Stomach (tissue), 9 donors: ENCODE results near the gene INO80. TPM values are rescaled to one million over a fixed set of nuclear protein-coding genes. Genes with fewer than 3 reads are reported as not detected.

Experiments
- DNase-seq, 2 donors: peaks; one replicate each; pipeline versions ENCODE4 v3.0.0 to v3.0.0-alpha.2; 2013 to 2019
- H3K27ac ChIP-seq, 5 donors: fragments of 200-600 bp in 4 of 5; sonication (generic) in 4 of 5; one replicate each; pipeline ENCODE4 v1.5.1; 2013 to 2019; ENCODE audit warnings: mild to moderate bottlenecking in 1 of 5, moderate library complexity in 1 of 5
- H3K27me3 ChIP-seq, 3 donors: fragments of 200-600 bp; sonication (generic); one replicate each; pipeline ENCODE4 v1.5.1; 2017 to 2019; ENCODE audit warnings: mixed run types in 1 of 3
- H3K36me3 ChIP-seq, 4 donors: fragments of 200-600 bp; sonication (generic); 1 replicate in 3 of 4; 2 replicates in 1 of 4; pipeline ENCODE4 v1.5.1; 2016 to 2019
- H3K4me1 ChIP-seq, 4 donors: fragments of 200-600 bp; sonication (generic); one replicate each; pipeline ENCODE4 v1.5.1; 2016 to 2019
- H3K4me3 ChIP-seq, 4 donors: fragments of 200-600 bp; sonication (generic) in 3 of 4; one replicate each; pipeline ENCODE4 v1.5.1; 2016 to 2019; ENCODE audit warnings: mild to moderate bottlenecking in 1 of 4
- H3K9me3 ChIP-seq, 4 donors: fragments of 200-600 bp; sonication (generic); one replicate each; pipeline ENCODE4 v1.5.1; 2016 to 2019
- CTCF ChIP-seq, 7 experiments: fragments of 450-650 bp in 4 of 7; fragments of 200-600 bp in 3 of 7; sonication (generic) in 3 of 7; IDR thresholded peaks; one replicate each; pipeline ENCODE4 v1.5.1; 2016 to 2019; ENCODE audit warnings: antibody characterized with exemption in 7 of 7, control low read depth in 2 of 7, mild to moderate bottlenecking in 1 of 7
- EP300 ChIP-seq: sonication (generic); formaldehyde crosslinking; IDR thresholded peaks from one replicate; pipeline ENCODE4 v1.6.1; 2017; ENCODE audit warnings: antibody characterized with exemption
- POLR2A ChIP-seq, 4 donors: fragments of 450-650 bp; IDR thresholded peaks; one replicate each; pipeline ENCODE4 v1.6.1; 2016; ENCODE audit warnings: antibody characterized with exemption in 4 of 4, control low read depth in 2 of 4, mild to moderate bottlenecking in 1 of 4, moderate library complexity in 1 of 4
- POLR2AphosphoS5 ChIP-seq, 3 donors: sonication (generic); formaldehyde crosslinking; IDR thresholded peaks; one replicate each; pipeline ENCODE4 v1.6.1; 2016; ENCODE audit warnings: antibody characterized with exemption in 3 of 3
- WGBS, 5 donors: extraction: QIAGEN DNeasy Blood & Tissue Kit in 3 of 5; methylation state at CpG; one replicate each; pipeline versions ENCODE4 v1.1.5 to v1.1.7; 2013 to 2018; 5-methylcytosine and 5-hydroxymethylcytosine counted together
- intact Hi-C: fragments of 100-400 bp; cut with DNase I; formaldehyde crosslinking; loops from one replicate; pipeline ENCODE4 v1.15.1; 2023; ENCODE audit warnings: low total_unique reads
- polyA plus RNA-seq, 3 donors: library from polyadenylated mRNA; stranded (reverse); fragments of 200-250 nt; gene quantifications; one replicate each; pipeline ENCODE4 v1.2.3, GENCODE V29; 2013
- total RNA-seq, 5 donors: library from RNA; depleted of rRNA; stranded (reverse); fragments of >200 nt; gene quantifications; one replicate each; pipeline versions ENCODE4 v1.1.0 to v1.2.3, GENCODE V29; 2014 to 2016
- donor health status: healthy with polysubstance abuse.
- donor health status: Bipolar disorder and iron deficiency.
- donor health status: healthy.

INO80 gene
- total and polyA plus RNA-seq, 8 donors: 4.6 to 40.8 (median 29.2) TPM

GRCh38 chr15:40960925-40961324 is 155.2 kb downstream of the INO80 start:
- peak overlapping the region in 3 of 5 donors; percentile 45 to 71 (median 57) for H3K27ac ChIP-seq
- DNase-seq: peak; percentile 71 to 80
- no peaks in the 10 kb centered on the region for H3K27me3 ChIP-seq
- peaks cover 10 to 37% (median 19%) of the 10 kb centered on the region in 4 donors for H3K4me1 ChIP-seq
- no peaks in the 10 kb centered on the region for H3K36me3 ChIP-seq
- TF ChIP-seq EP300 (no peak), POLR2AphosphoS5 (IDR thresholded peaks at IDR 0.05) (peak in 1 of 3 donors; percentile 83), POLR2A (IDR thresholded peaks at IDR 0.05) (no peak), CTCF (IDR thresholded peaks at IDR 0.05) (no peak)
- H3K4me3 ChIP-seq: no peak overlapping the region
- H3K9me3 ChIP-seq: no peaks in the 10 kb centered on the region
- 39 to 67% (median 55%) methylated on average over 9 to 11 of the region's 11 CpGs for WGBS, 5 donors
- intact Hi-C loops: no loop called here

GRCh38 chr15:40960151-40960885 is 155.8 kb downstream of the INO80 start:
- no peaks in the 10 kb centered on the region for H3K36me3 ChIP-seq
- TF ChIP-seq EP300 (no peak), POLR2AphosphoS5 (IDR thresholded peaks at IDR 0.05) (no peak), POLR2A (IDR thresholded peaks at IDR 0.05) (no peak), CTCF (IDR thresholded peaks at IDR 0.05) (no peak)
- no peaks in the 10 kb centered on the region for H3K27me3 ChIP-seq
- no peak overlapping the region for H3K4me3 ChIP-seq
- 90 to 95% (median 92%) methylated on average over 15 to 16 of the region's 16 CpGs for whole genome bisulfite sequencing, 5 donors
- intact Hi-C loops: no loop called here
- peak overlapping the region in 3 of 5 donors; percentile 45 to 71 (median 57) for H3K27ac ChIP-seq
- H3K4me1 ChIP-seq: peaks cover 14 to 34% (median 18%) of the 10 kb centered on the region in 4 donors
- no peaks in the 10 kb centered on the region for H3K9me3 ChIP-seq
- DNase-seq: no peak

GRCh38 chr15:40959331-40960141 is 156.5 kb downstream of the INO80 start:
- Histone ChIP-seq H3K4me1 (peaks cover 14 to 35% (median 21%) of the 10 kb centered on the region in 4 donors), H3K4me3 (no peak overlapping the region), H3K27me3 (no peaks in the 10 kb centered on the region), H3K27ac (no peak overlapping the region), H3K36me3 (no peaks in the 10 kb centered on the region), H3K9me3 (no peaks in the 10 kb centered on the region)
- no peak for DNase-seq
- TF ChIP-seq POLR2A (IDR thresholded peaks at IDR 0.05): no peak
- TF ChIP-seq POLR2AphosphoS5 (IDR thresholded peaks at IDR 0.05): no peak
- TF ChIP-seq CTCF (IDR thresholded peaks at IDR 0.05): no peak
- 87 to 95% (median 92%) methylated on average over 20 to 22 of the region's 22 CpGs for WGBS, 5 donors
- intact Hi-C loops: no loop called here

GRCh38 chr15:40958723-40959122 is 157.4 kb downstream of the INO80 start:
- TF ChIP-seq POLR2A (IDR thresholded peaks at IDR 0.05): no peak
- TF ChIP-seq CTCF (IDR thresholded peaks at IDR 0.05): no peak
- DNase-seq: no peak
- H3K4me1 ChIP-seq: peaks cover 22 to 43% (median 28%) of the 10 kb centered on the region in 4 donors
- no peaks in the 10 kb centered on the region for H3K9me3 ChIP-seq
- WGBS, 5 donors: 91 to 96% (median 95%) methylated on average over 7 to 8 of the region's 8 CpGs
- no peaks in the 10 kb centered on the region for H3K36me3 ChIP-seq
- no peaks in the 10 kb centered on the region for H3K27me3 ChIP-seq
- intact Hi-C loops: no loop called here
- H3K27ac ChIP-seq: peak overlapping the region in 1 of 5 donors; percentile 70
- H3K4me3 ChIP-seq: no peak overlapping the region
